Endothelial cell of umbilical vein (primary cell): ENCODE measurements around the gene PGAP6. TPM values are rescaled to one million over a fixed set of nuclear protein-coding genes. Genes with fewer than 3 reads are reported as not detected.

ENCODE experiments used
- BruUV-seq: library from RNA; stranded (reverse); fragments of 400-500 nt; replicated peaks from 2 replicates; lab custom pipeline; 2021; lab: Mats Ljungman, UMichigan
- CTCF ChIA-PET: fragments of 300-600, 350-600 bp; sonication (Branson Sonifier 250); formaldehyde crosslinking; loops from one replicate; lab custom pipeline; 2021; ENCODE audit warnings: antibody characterized with exemption, inconsistent platforms; lab: Charles Lee
- POLR2A ChIA-PET: fragments of 300-600, 350-600 bp; sonication (Branson Sonifier 250); formaldehyde crosslinking; loops from one replicate; lab custom pipeline; 2021; ENCODE audit warnings: antibody characterized with exemption, inconsistent platforms; lab: Charles Lee
- DNase-seq: peaks from one replicate; pipeline ENCODE4 v3.0.0-alpha.2; 2011; ENCODE audit warnings: low read depth, low spot score
- FAIRE-seq: peaks from 2 replicates; lab custom pipeline; 2011; peaks lifted over from hg19 to GRCh38; lab: Jason Lieb, UNC
- H2AFZ ChIP-seq: 2 replicates; pipeline ENCODE4 v1.6.0; 2012; ENCODE audit warnings: low read depth, low read length, control low read depth, inconsistent platforms
- H3K27ac ChIP-seq: 2 replicates; pipeline ENCODE4 v1.5.1; 2011; ENCODE audit warnings: low read depth, mild to moderate bottlenecking, control low read depth, low read length, moderate library complexity; ENCODE audit not compliant: insufficient read depth
- H3K27me3 ChIP-seq, 2 experiments: 2 replicates each; pipeline versions ENCODE4 v1.6.0 to v1.6.1; 2011; ENCODE audit warnings: low read length in 2 of 2, mixed read lengths in 1 of 2; ENCODE audit not compliant: control insufficient read depth in 2 of 2, insufficient read depth in 2 of 2
- H3K36me3 ChIP-seq, 2 experiments: 2 replicates in 1 of 2; 3 replicates in 1 of 2; pipeline ENCODE4 v1.5.1; 2011; ENCODE audit warnings: low read length in 2 of 2, mild to moderate bottlenecking in 1 of 2, moderate library complexity in 1 of 2; ENCODE audit not compliant: control insufficient read depth in 2 of 2, insufficient read depth in 2 of 2; ENCODE audit errors: extremely low read depth in 1 of 2
- H3K4me1 ChIP-seq: 3 replicates; pipeline ENCODE4 v1.5.1; 2011; ENCODE audit warnings: mild to moderate bottlenecking, low read length; ENCODE audit not compliant: control insufficient read depth, insufficient read depth; ENCODE audit errors: extremely low read depth
- H3K4me2 ChIP-seq: 2 replicates; pipeline ENCODE4 v1.6.1; 2011; ENCODE audit warnings: low read length, control low read depth, mixed read lengths; ENCODE audit not compliant: insufficient read depth
- H3K4me3 ChIP-seq, 3 experiments: fragments of 200-600 bp in 1 of 3; sonication (generic), shearing (Covaris generic) in 1 of 3; replicated peaks in 1 of 3; 2 replicates each; pipeline ENCODE4 v1.5.1; 2011 to 2016; ENCODE audit warnings: control low read depth in 3 of 3, low read length in 3 of 3, mild to moderate bottlenecking in 2 of 3, inconsistent platforms in 1 of 3, low read depth in 1 of 3, moderate library complexity in 1 of 3; ENCODE audit not compliant: insufficient read depth in 1 of 3
- H3K79me2 ChIP-seq: 2 replicates; pipeline ENCODE4 v1.6.0; 2012; ENCODE audit warnings: low read length, inconsistent platforms; ENCODE audit not compliant: control insufficient read depth, insufficient read depth
- H3K9ac ChIP-seq: replicated peaks from 2 replicates; pipeline ENCODE3; 2011; ENCODE audit warnings: low read length, control low read depth; ENCODE audit not compliant: insufficient read depth; ENCODE audit errors: extremely low read depth
- H3K9me1 ChIP-seq: replicated peaks from 3 replicates; pipeline ENCODE4 v1.6.0; 2011; ENCODE audit warnings: mild to moderate bottlenecking, low read length; ENCODE audit not compliant: control insufficient read depth, insufficient read depth; ENCODE audit errors: extremely low read depth
- H3K9me3 ChIP-seq: replicated peaks from 2 replicates; pipeline ENCODE4 v1.5.1; 2012; ENCODE audit warnings: low read length, inconsistent platforms; ENCODE audit not compliant: control insufficient read depth, insufficient read depth
- H4K20me1 ChIP-seq: replicated peaks from 2 replicates; pipeline ENCODE3; 2011; ENCODE audit warnings: mild to moderate bottlenecking, low read length; ENCODE audit not compliant: control insufficient read depth, insufficient read depth; ENCODE audit errors: extremely low read depth
- EZH2 ChIP-seq: IDR thresholded peaks from 2 replicates; pipeline ENCODE4 v1.6.1; 2012; ENCODE audit warnings: borderline replicate concordance, low read depth, mild to moderate bottlenecking, moderate library complexity, low read length, inconsistent platforms; ENCODE audit not compliant: severe bottlenecking
- FOS ChIP-seq: IDR thresholded peaks from 2 replicates; pipeline ENCODE4 v1.6.1; 2011; ENCODE audit warnings: mild to moderate bottlenecking, low read length, moderate library complexity, borderline replicate concordance; ENCODE audit not compliant: insufficient read depth
- GATA2 ChIP-seq: IDR thresholded peaks from 2 replicates; pipeline ENCODE4 v1.7.0; 2011; ENCODE audit warnings: low read depth, mild to moderate bottlenecking, moderate library complexity, mixed read lengths, low read length; ENCODE audit not compliant: insufficient read length, insufficient read depth
- JUN ChIP-seq: IDR thresholded peaks from 2 replicates; pipeline ENCODE4 v1.6.1; 2011; ENCODE audit warnings: borderline replicate concordance, low read depth; ENCODE audit not compliant: insufficient read length, insufficient read depth
- MAX ChIP-seq: IDR thresholded peaks from 2 replicates; pipeline ENCODE4 v1.6.1; 2011; ENCODE audit not compliant: insufficient read depth, insufficient read length
- MYC ChIP-seq: IDR thresholded peaks from one replicate; pipeline ENCODE4 v1.6.1; 2011; ENCODE audit warnings: mild to moderate bottlenecking, low read depth, low read length
- POLR2A ChIP-seq: IDR thresholded peaks from 2 replicates; pipeline ENCODE4 v1.6.1; 2012; ENCODE audit warnings: low read depth, mild to moderate bottlenecking, control low read depth, low read length
- POLR2AphosphoS5 ChIP-seq: IDR thresholded peaks from 2 replicates; pipeline ENCODE4 v1.6.1; 2012; ENCODE audit warnings: low read depth, mild to moderate bottlenecking, control low read depth, low read length, moderate library complexity; ENCODE audit not compliant: insufficient read depth
- dilution Hi-C: fragments of 300-500 bp; cut with MboI; formaldehyde crosslinking; loops from one replicate; pipeline ENCODE4 v1.15.0; 2019; ENCODE audit warnings: low sequenced_read_pairs; ENCODE audit not compliant: extremely low pct_ligation_motif_present
- intact Hi-C: fragments of 100-400 bp; cut with micrococcal nuclease; formaldehyde crosslinking; loops from one replicate; pipeline ENCODE4 v1.10.0; 2022
- polyA plus RNA-seq, 4 experiments: library from polyadenylated mRNA; depleted of rRNA in 3 of 4; stranded (reverse) in 3 of 4; unstranded in 1 of 4; fragments of >200 nt; gene quantifications; 2 replicates each; pipeline versions ENCODE4 v1.2.1 to v1.2.3, GENCODE V29; 2011 to 2012; ENCODE audit warnings: missing spikeins in 1 of 4
- total RNA-seq: library from RNA; stranded (reverse); gene quantifications from 2 replicates; pipeline ENCODE4 v1.2.3, GENCODE V29; 2021
- TF ChIP-seq, protein P1 (sequence below), 2 donors: IDR thresholded peaks; 1 replicate in 1 of 2; 2 replicates in 1 of 2; pipeline ENCODE4 v1.5.1; 2011; ENCODE audit warnings: low read length in 2 of 2, mild to moderate bottlenecking in 2 of 2, moderate library complexity in 2 of 2, control low read depth in 1 of 2, inconsistent platforms in 1 of 2, low read depth in 1 of 2; ENCODE audit not compliant: insufficient read depth in 1 of 2; ENCODE audit errors: extremely low read depth in 1 of 2

Gene PGAP6
- total and polyA plus RNA-seq, 2 donors (not counting 3 experiments of a cell fraction or from before 2014, with no cell fraction given), result 89.8 to 365 TPM

GRCh38 chr16:346587-346986 lies 35.2 kb downstream of the PGAP6 start:
- Histone ChIP-seq H3K9me1 (no peaks in the 10 kb centered on the region), H3K36me3 (peaks cover 0 to 13% of the 10 kb centered on the region in 2 experiments), H3K9ac (no peak overlapping the region), H3K4me1 (peaks cover 6% of the 10 kb centered on the region), H3K4me3 (no peak overlapping the region), H3K79me2 (peaks cover 84% of the 10 kb centered on the region), H4K20me1 (peaks cover 2% of the 10 kb centered on the region), H3K27ac (no peak overlapping the region), H3K27me3 (no peaks in the 10 kb centered on the region), H3K9me3 (no peaks in the 10 kb centered on the region), H3K4me2 (no peak overlapping the region), H2AFZ (no peak overlapping the region)
- no peak for FAIRE-seq
- dilution Hi-C loops (no loop called here), intact Hi-C loops (no loop called here)
- POLR2A ChIA-PET, result no interaction called here
- CTCF ChIA-PET, result interaction anchor here (0.9 kb wide), 1 partner anchor 16 kb away, joined by 3 read pairs; no protein-coding TSS in a partner anchor
- BruUV-seq, result no TSS peak
- TF ChIP-seq FOS, result no peak
- TF ChIP-seq JUN, result no peak
- TF ChIP-seq GATA2, result no peak
- no peak for TF ChIP-seq POLR2AphosphoS5
- no peak for DNase-seq

- intact Hi-C loops, result no loop called here
- H3K9me1 ChIP-seq, result no peaks in the 10 kb centered on the region
- peaks cover 80% of the 10 kb centered on the region for H3K79me2 ChIP-seq
- no peak overlapping the region for H3K4me3 ChIP-seq
- H3K9me3 ChIP-seq, result no peaks in the 10 kb centered on the region
- no peak overlapping the region for H3K9ac ChIP-seq
- CTCF ChIA-PET, result interaction anchor here (0.9 kb wide), 1 partner anchor 17 kb away, joined by 3 read pairs; no protein-coding TSS in a partner anchor
- dilution Hi-C loops, result no loop called here
- peaks cover 0 to 13% of the 10 kb centered on the region in 2 experiments for H3K36me3 ChIP-seq
- no peak for FAIRE-seq
- no TSS peak for BruUV-seq
- no peaks in the 10 kb centered on the region for H3K4me1 ChIP-seq
- no peak overlapping the region for H3K27ac ChIP-seq
- POLR2A ChIA-PET, result no interaction called here
- H4K20me1 ChIP-seq, result peaks cover 2% of the 10 kb centered on the region
- DNase-seq, result no peak
- no peak overlapping the region for H2AFZ ChIP-seq
- TF ChIP-seq JUN (no peak), MAX (no peak), POLR2A (no peak), MYC (no peak), POLR2AphosphoS5 (no peak), EZH2 (no peak), GATA2 (no peak), FOS (no peak)
- TF ChIP-seq, protein P1, sequence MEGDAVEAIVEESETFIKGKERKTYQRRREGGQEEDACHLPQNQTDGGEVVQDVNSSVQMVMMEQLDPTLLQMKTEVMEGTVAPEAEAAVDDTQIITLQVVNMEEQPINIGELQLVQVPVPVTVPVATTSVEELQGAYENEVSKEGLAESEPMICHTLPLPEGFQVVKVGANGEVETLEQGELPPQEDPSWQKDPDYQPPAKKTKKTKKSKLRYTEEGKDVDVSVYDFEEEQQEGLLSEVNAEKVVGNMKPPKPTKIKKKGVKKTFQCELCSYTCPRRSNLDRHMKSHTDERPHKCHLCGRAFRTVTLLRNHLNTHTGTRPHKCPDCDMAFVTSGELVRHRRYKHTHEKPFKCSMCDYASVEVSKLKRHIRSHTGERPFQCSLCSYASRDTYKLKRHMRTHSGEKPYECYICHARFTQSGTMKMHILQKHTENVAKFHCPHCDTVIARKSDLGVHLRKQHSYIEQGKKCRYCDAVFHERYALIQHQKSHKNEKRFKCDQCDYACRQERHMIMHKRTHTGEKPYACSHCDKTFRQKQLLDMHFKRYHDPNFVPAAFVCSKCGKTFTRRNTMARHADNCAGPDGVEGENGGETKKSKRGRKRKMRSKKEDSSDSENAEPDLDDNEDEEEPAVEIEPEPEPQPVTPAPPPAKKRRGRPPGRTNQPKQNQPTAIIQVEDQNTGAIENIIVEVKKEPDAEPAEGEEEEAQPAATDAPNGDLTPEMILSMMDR (IDR thresholded peaks at IDR 0.05; ENCODE audit: extremely low read depth in 1 of 2, insufficient read depth in 1 of 2, low read depth in 1 of 2, low read length in 2 of 2), result no peak
- no peak overlapping the region for H3K4me2 ChIP-seq
- no peaks in the 10 kb centered on the region for H3K27me3 ChIP-seq
Measured at GRCh38 chr16:345772-346171, 36.0 kb downstream of the PGAP6 start.
